Putamen (tissue), 1 donor: ENCODE data around the gene CHD6.

Experiments
- DNase-seq: peaks from one replicate; pipeline ENCODE4 v3.0.0-alpha.2; 2016; ENCODE audit warnings: low spot score

CHD6 gene

DNA sequence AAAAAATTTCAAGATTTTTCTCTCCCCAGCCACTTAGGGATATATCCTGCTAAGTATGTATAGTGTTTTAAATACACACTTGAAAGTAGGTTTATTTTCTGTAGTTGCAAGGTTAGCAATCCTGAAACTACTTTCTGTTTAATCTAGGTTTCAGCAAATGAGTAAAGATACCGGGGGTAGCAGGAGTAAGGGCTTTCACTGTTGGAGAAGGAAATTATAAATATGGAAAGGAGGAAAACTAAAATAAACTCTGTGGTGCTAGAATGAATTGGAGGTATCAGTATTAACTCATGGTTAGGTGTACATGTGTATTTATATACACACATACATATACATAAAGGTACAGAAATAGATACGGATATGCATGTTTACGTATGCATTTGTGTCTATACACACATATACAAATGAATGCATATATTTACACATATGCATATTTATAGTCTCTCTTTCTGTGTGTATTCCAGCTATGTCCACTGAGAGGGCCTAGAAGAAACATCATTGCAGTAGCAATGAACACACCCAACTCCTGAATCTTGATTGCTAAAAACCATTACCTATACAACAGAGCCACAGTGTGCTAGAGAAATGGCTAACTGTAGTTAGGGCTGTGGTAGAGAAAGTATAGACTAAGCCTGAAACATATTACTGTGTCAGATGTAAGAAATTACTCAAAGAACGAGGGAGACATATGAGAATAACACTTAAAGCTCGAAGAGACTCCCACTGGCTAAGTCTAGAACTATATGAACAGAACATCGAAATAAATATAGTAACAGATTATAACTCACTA lies 155.6 kb downstream of the CHD6 start:
- no peak for DNase-seq

DNA sequence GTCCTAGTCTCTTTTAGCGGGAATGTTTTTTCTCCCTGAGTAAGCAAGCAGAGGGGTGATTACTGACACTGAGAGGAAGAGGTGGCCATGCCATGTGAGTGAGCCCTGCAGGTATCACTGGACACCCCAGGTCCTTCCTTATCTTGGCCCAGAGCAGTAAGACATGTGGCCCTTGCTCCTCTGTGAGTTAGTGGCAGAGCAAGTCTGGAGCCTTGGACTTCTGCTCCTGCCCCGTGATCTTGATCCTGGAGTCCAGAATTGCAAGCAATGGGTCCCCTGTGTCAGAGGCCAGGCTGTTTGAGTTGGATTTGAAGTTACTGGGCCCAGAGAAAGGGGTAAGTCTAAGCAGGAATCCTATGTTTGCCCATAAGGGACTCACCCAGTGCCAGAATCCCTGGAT lies 159.4 kb downstream of the CHD6 start:
- DNase-seq = no peak

DNA sequence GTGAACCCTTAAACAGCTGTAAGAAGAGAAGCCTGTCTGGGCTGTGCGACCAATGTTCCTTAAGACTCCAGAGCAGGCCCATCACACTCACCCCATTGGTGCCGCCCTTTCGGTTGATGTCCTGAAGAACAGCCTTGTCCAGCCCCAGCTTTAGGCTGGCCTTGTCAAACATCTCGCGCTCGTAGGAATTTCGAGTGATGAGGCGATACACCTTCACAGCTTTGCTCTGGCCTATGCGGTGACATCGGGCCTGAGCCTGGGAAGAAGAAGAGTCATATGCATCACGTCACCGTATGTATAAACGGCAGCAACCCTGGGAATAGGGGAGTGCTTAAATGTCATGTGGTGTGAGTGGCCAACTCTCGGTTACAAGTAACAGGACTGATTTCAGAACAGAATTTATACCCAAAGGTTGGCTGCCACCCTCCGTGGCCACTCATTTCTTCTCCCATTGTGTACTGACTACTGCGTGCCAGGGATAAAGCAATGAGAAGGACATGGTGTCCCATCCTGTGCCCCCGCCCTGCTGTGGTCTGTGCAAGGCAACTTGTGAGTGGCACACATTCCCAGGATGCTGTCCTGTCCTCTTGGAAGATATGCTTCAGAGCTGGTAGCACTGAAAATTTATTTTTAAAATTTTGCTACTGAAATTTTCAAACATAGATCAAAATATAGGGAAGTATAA lies 160.9 kb downstream of the CHD6 start:
- no peak for DNase-seq

DNA sequence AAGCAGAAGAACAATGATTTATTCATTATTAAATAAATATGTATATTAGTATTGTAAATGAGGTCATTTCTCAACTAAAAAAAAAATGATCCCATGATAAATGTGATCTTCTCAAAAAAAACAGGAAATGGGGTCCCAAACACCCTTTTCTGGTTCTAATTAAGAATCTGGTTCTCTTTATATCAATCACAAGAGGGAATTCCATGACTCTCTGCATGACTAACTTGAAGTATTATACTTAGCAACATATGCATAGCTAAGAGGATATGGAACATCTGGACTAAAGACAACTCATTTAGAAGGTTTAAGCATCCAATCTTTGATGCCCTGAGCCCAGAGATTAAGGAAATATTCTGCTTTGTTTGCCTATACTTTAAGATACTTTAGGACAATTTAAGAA lies 161.8 kb downstream of the CHD6 start:
- no peak for DNase-seq

DNA sequence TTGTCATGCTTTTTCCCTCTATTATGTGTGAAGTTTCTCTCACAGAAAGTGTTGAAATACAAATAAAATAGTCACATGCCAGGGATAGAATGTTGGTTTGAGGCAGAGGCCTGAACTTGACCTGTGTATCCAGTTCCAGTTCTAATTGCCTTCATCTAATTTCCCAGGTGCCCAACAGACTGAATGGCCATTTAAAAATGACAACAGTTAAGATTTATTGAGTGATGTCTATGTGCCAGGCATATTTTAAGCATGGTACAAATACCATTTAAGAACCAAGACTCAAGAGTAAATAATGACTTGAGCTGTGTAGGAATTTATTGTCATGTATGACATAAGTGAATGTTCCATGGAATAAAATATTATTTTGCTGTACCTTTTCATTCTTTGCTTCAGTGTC lies 163.9 kb downstream of the CHD6 start:
- no peak for DNase-seq

DNA sequence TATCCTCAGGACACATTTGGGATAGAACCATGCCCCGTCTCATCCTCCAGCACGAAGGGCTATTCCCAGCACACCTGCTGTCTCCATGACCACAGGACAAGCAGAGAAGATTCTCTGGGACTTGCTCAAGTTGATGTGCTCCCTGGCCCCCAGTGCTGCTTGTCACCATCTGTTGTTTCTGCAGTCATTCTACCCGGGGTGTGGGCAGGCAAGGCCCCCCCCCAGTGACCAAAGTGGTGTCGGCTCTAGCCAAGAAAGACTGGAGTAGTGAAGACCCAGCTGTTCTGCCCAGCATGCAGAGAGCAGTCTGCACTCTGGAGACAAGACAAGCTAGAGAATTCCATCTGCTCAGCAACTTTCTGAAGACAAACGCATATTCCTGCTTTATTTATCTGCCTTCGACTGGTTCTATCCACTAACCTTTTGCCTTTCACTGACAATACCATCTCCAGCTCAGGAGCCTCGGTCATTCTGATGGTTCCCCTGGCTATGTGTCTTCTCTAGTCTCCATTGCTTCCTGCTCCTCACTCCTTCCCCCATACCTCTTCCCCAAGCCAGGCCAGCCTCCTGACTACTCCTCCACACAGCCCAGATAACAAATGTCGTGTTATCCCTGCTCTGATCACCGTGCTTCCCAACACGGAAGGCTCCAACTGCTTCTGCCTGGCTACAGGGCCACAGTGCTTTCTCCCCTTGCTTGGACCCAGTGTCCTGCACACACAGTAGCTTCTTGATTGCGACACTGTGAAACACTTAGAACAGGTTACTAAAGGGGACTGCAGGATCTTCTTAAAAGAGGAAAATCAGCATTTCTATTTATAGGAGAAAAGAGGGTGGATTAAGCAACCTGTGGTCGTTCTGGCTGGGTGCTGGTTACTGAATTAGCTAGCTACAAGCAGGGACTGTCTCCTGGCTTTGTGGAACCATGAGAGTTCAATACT lies 164.9 kb downstream of the CHD6 start:
- DNase-seq = no peak

DNA sequence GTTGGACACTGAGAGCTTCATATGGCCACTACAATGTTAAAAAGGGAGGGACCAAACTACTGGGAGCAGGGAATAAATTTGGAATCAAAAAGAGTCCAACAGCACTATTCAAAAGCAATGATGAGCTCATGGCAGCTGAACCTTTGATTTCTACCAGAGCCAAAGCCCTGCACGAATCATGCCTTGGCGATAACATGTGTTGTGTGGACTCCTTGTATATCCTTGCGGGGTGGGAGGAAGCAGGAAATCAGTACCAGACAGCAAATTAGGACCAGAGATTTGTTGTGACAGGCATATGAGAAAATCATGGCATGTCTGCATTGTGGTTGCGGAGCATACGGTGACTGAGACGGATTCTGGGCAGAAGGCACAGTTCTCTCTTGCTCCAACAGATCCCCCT lies 166.0 kb downstream of the CHD6 start:
- DNase-seq = no peak

DNA sequence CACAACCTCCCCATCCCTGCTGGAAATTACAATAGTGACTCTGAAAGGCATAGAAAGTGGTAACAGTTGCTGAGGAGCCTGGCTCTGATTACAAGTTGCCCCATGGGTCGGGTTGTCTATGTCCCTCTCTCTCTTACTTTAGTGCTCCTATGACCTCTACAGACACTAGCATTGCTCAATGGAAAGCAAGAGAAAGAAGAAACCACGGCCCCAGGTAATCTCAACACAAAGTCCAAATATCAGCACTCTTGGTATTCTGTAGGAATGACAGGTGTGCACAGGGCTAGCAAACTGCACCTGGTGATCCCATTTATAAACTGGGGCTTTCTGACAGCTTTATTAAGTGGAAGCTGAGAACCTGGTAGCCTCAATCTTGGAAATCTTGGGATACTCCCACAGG lies 171.2 kb downstream of the CHD6 start:
- DNase-seq = no peak

DNA sequence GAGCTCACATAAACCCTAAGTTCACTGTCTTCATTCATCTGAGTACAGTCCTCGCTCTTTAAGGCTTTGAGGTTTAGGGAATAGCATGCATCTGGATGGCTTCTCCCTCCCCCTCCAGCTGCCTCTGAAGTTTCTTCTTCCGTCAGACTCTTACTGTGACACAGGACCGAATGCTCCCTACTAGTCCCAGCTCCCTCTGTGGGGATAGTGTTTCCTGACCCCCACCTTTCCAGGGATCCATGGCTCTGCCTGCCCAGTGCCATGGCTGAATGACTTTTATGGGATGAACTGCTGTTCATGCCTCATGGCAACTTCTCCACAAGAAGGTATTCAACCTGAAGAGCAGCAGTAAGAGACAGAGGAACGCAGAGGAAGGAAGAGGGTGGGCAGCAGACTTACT lies 171.7 kb downstream of the CHD6 start:
- DNase-seq = no peak

DNA sequence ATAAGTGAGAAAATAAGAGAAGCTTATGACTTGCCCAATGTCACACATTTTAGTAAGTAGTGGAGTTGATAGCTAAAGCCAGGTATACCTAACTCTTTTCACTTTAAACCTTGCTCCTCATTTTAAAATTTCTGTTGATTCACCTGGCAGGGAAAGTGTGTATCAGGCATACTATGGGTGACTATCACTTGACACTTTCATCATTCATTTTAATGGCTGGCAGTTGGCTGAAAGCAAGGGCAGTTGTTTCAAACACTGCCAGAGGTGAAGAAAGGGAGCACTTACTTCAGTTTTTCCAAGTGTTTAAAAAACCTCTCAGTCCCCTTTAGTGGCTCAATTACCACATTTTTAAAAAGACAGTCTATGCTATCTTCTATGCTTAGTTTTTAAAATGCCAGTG lies 173.4 kb downstream of the CHD6 start:
- no peak for DNase-seq

DNA sequence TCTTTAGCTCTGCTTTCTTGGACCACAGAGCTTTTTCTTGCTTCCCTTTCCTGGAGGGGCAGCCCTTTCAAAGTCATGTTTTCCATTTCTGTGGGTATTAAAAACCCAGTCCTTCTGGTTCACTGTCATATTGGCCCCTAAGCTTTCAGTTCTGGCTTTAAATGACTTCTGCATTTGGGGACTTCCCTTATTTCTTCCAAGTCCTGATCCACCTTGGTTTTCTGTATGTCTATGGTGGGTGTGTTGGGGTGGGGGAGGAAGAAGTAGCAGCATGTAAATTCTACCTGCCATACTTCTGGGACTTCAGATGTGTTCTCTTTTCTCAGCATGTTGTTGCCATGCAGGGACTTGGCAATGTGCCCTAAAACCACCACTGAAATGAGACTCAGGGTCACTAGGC lies 174.5 kb downstream of the CHD6 start:
- no peak for DNase-seq

DNA sequence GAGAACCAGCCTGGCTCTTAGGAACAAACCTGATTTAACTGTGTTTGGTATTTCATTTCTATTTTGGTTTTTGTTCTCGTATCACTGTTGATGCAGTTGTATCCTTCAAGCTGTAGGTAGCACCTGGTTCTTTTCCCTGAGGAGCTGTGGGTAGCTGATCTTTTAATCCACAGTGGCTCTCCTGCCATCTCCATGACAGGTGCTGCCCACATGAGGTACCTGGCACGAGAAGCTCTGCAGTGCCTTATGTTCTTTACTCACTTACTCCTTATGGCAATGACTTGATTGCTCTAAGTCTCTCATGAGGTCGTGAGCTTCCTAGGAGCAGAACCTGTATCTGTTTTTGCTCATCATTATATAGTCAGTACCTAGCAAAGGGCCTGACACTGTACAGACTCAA lies 177.3 kb downstream of the CHD6 start:
- DNase-seq = no peak

DNA sequence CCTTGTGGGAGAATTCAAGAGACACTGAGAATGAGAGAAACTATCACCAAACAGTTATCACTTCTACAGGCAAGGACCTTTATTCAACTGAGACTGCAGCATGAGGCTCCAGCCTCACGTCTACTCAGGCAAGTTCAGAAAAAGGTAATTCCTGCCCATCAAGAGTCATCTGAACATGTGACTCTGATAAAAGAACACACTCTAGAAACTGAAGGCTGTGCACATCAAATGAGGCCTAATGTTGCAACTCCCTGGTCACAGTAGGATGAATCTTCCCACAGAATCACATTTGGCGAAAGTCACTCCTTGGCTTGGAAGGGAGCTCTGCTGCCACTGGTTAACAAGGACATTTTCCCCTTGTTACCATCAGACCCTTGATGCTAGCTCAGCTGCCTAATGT lies 180.3 kb downstream of the CHD6 start:
- no peak for DNase-seq

DNA sequence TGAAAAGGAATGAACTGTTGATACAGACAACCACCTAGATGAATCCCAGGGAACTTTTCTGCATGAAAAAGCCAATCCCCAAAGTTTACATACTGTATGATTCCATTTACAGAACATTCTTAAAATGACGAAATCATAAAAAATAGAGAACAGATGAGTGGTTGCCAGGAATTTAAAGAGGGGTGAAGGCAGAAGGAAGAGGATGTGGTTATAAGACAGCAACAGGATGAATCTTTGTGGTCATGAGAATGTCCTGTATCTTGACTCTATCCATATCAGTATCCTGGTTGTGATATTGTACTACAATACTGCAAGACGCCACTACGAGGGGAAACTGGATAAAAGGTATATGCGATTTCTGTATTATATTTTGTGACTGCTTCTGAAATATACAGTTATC lies 181.5 kb downstream of the CHD6 start:
- DNase-seq = no peak

DNA sequence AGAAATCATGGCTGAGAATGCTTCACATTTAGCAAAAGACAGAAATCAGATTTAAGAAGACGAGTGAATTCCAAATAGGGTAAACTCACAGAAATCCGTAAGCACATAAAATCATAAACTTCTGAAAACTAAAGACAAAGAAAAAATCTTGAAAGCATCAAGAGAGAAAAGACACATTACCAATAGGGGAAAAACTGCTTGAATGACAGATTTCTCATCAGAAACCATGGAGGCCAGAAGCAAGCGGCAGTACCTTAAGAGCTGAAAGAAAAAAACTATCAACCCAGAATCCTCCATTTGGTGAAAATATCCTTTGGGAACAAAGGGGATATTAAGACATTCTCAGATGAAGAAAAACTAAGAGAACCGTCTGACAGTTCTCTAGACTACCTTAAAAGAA lies 185.0 kb downstream of the CHD6 start:
- DNase-seq = no peak

DNA sequence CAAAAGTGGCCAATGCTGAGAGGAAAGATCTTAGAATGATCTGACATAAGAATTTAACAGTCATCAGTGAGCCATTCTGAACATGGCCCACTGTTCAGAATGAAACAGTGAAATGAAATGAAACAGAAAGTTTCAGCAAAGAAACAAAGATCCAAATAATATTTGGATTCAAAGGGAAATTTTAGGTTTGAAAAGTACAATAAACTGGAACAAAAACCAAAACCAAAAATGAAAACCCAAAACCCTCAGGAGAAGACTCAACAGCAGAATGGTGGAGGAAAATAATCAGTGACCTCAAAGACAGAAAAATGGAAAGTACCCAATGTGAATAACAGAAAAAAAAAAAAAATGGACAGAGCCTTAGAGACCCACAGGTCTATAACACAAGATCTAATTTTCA lies 185.4 kb downstream of the CHD6 start:
- DNase-seq = no peak

DNA sequence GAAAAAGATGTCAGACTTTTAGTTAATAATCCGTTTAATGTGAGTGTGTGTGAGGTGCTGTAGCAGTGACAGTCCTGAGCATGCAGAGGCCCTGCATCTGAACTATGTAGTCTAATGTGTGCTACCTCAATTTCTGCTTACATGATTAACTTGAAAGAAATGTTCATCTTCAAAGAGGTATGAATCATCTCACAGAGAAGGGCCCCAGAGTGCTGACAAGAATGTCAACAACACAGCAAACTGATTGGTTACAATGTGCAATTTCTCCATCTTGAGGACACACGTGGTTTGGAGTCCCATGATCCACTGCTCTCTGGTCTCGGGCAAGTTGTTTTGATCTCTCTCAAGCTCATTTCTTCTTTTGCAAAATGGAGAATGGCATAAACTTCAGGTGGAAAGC lies 189.9 kb downstream of the CHD6 start:
- DNase-seq = no peak

DNA sequence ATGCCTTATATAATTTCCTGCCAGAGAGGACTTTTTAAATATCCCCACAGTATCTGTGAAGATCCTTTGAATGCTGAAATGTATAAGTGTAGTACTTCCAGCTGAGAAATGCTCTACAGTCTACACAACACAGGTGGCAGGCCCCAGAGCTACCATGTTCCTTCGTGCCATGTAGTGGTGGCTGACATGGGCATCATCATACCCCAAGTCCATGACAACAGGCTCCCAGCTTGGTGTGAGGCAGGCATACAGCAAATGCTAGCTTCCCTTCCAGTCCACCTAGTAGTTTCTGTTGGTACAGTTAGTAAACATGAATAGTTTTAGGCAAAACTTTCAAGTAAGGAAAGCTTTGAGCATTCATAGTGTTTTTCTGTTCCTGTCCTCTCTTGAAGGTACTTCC lies 190.3 kb downstream of the CHD6 start:
- no peak for DNase-seq

DNA sequence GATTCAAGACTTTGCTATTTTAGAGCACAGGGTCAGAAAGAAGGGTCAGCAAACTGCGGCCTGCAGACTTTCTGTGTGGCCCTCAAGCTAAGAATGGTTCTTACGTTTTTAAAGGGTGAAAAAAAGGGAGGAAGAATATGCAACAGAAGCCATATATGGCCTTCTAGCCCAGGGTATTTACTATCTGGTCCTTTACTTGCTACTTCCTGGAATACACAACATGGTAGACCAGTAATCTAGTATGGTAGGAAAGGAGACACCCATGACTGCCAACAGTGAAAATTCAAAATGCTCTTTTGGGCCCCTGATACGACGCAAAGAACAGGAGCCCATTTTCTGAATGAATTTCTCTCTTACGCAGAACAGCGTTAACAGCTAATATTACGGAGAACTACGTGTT lies 191.2 kb downstream of the CHD6 start:
- DNase-seq = no peak

DNA sequence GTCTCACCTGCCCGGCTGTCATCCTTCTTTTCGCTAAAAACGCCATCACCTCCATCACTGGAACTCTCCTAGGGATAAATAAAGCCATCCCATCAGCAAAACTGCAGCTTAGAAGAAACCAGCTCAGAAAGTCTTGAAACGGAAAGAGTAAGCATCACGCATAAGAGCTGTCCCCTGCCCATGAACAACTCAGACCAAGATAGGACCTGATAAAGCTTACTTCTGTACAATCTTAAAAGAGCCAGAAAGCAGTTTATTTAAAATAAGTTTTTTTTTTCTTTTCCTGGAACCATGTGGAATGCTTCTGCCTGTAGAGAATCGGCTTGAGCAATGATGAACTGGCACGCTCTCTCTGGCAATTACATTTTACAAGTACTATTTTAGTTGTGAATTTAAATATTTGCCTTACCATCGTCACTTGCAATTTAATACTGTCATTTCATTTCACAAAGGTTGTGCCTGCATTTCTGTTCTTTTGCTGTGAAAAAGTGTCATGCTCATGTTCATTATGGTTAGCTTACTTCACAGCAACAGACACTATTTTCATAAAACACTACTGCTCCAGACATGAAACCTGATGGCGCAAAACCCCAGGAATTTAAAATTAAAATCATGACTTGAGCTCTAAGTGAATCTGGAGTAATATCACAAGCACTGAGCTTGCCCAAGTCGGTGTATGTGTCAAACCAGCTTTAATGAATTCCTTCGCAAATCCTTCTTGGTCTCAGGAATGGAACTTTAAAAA lies 191.9 kb downstream of the CHD6 start:
- DNase-seq = no peak

DNA sequence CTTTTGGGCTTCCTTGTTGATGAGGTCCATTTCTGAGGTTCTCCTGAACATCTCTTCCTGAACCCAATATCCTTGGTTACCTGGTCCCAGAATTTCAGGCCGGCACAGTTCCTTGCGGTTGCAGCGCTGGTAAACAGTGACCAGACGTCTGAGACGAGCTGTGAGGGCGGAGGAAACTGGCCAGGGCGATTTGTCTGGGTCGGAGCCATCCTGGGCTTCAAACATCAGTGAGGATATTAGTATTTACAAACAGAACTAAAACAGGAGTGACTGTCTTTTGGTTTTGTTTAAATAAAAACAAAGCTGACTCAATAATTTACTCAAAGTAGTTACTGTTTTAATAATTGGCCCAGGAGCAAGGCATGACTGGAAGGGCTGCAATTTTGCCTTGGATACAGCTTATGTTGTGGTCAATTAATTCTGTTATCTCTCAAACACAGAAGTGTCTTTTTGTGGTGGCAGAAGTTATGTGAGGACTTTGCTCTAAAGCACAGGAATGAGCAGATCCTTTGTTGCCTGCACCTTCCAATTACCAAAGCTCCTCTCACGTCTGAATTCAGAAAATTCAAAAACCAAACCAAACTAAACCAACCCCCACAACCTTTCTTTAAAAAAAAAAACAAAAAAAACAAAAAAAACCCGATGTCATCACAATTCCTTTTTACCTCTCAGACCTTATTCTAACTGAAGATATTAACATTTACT lies 192.8 kb downstream of the CHD6 start:
- no peak for DNase-seq
